Gastroesophageal sphincter (tissue), 4 donors: ENCODE data around the gene SGO2. TPM values are rescaled to one million over a fixed set of nuclear protein-coding genes. Genes with fewer than 3 reads are reported as not detected.

ENCODE experiments used
- ATAC-seq: fragments of 150-250 bp; one replicate; pipeline ENCODE4 v1.9.1; 2016; ENCODE audit warnings: mild to moderate bottlenecking, moderate library complexity
- H3K27ac ChIP-seq, 4 donors: fragments of 200-600 bp; sonication (generic) in 3 of 4; 1 replicate in 3 of 4; 2 replicates in 1 of 4; pipeline ENCODE4 v1.5.1; 2016 to 2019
- H3K27me3 ChIP-seq: fragments of 200-600 bp; sonication (generic); one replicate; pipeline ENCODE4 v1.5.1; 2019
- H3K36me3 ChIP-seq, 2 donors: fragments of 200-600 bp; sonication (generic); one replicate each; pipeline ENCODE4 v1.5.1; 2019; ENCODE audit warnings: control low read depth in 1 of 2
- H3K4me1 ChIP-seq, 3 donors: fragments of 200-600 bp; sonication (generic); 1 replicate in 2 of 3; 2 replicates in 1 of 3; pipeline ENCODE4 v1.5.1; 2016 to 2019; ENCODE audit warnings: control low read depth in 2 of 3
- H3K4me3 ChIP-seq, 2 donors: fragments of 200-600 bp; sonication (generic); one replicate each; pipeline ENCODE4 v1.5.1; 2019; ENCODE audit warnings: mild to moderate bottlenecking in 1 of 2, moderate library complexity in 1 of 2
- H3K9me3 ChIP-seq, 3 donors: fragments of 200-600 bp; sonication (generic); one replicate each; pipeline ENCODE4 v1.5.1; 2017 to 2019; ENCODE audit warnings: control low read depth in 2 of 3
- CTCF ChIP-seq, 4 experiments: fragments of 200-600 bp in 2 of 4; fragments of 450-650 bp in 2 of 4; sonication (generic) in 1 of 4; IDR thresholded peaks; one replicate each; pipeline ENCODE4 v1.5.1; 2017 to 2019; ENCODE audit warnings: antibody characterized with exemption in 4 of 4, mild to moderate bottlenecking in 2 of 4, moderate library complexity in 2 of 4
- EP300 ChIP-seq: sonication (generic); formaldehyde crosslinking; IDR thresholded peaks from one replicate; pipeline ENCODE4 v1.6.1; 2017; ENCODE audit warnings: antibody characterized with exemption, mild to moderate bottlenecking
- POLR2A ChIP-seq, 2 donors: fragments of 450-650 bp; IDR thresholded peaks; one replicate each; pipeline ENCODE4 v1.6.1; 2017; ENCODE audit warnings: antibody characterized with exemption in 2 of 2, mild to moderate bottlenecking in 2 of 2, moderate library complexity in 1 of 2
- POLR2AphosphoS5 ChIP-seq: sonication (generic); formaldehyde crosslinking; IDR thresholded peaks from one replicate; pipeline ENCODE4 v1.6.1; 2017; ENCODE audit warnings: antibody characterized with exemption
- WGBS, 2 donors: methylation state at CpG; one replicate each; pipeline ENCODE4 v1.1.5; 2018; ENCODE audit warnings: low coverage in 1 of 2; 5-methylcytosine and 5-hydroxymethylcytosine counted together
- total RNA-seq, 4 donors: library from RNA; depleted of rRNA; stranded (reverse); fragments of >200 nt; gene quantifications; one replicate each; pipeline ENCODE4 v1.1.0, GENCODE V29; 2016

Gene SGO2
- total RNA-seq, 4 donors from 2014 or later, result 0.62 to 1.8 (median 1.4) TPM

GRCh38 chr2:200496696-200497095, 29.3 kb upstream of the SGO2 start:
- WGBS, 2 donors, result 100% methylated on average over 1 of the region's 1 CpG
- peaks cover 6 to 72% of the 10 kb centered on the region in 2 donors for H3K36me3 ChIP-seq
- H3K4me1 ChIP-seq, result no peaks in the 10 kb centered on the region
- no peaks in the 10 kb centered on the region for H3K9me3 ChIP-seq
- no peak overlapping the region for H3K4me3 ChIP-seq
- no peaks in the 10 kb centered on the region for H3K27me3 ChIP-seq
- no peak for TF ChIP-seq POLR2A (IDR thresholded peaks at IDR 0.05)
- no peak for TF ChIP-seq POLR2AphosphoS5
- no peak for TF ChIP-seq EP300
- TF ChIP-seq CTCF (IDR thresholded peaks at IDR 0.05), result no peak
- ATAC-seq, result no peak
- no peak overlapping the region for H3K27ac ChIP-seq

DNA sequence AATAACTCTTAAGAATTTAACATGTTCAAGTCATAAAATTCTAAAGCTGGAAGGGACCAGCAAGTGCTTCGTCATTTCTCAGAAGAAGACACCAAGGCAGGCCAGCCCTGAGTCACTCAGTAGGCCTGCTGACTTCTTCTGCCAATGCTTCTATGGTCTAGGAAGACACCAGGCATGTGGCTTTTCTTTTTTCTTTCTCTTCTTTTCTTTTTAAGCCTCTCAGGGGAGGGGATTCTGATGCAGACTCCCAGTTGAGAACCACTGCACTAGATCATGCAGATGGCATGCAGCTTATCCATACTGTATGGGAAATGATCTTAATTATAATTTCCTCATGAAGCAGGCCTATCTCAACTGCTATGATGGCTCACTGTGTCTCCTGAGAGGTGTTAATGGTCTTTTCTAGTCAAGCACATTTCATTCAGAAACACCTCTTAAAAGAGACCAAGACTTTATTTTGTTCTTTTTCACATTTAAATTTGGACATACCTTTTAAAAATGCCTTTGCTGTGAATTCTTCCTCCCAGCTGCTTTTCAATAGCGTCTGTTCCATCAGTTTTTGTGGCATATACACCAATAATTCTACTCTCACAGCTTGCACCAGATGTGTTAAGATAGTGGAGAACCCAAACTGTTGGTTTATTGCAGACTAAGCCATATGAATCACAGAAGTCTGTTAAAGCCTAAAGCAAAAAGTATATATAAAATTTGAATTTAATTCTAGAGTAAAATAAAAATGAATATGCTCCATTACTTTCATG, 27.4 kb upstream of the SGO2 start:
- Histone ChIP-seq H3K9me3 (no peaks in the 10 kb centered on the region), H3K36me3 (peaks cover 5 to 70% of the 10 kb centered on the region in 2 donors), H3K27ac (no peak overlapping the region), H3K4me3 (no peak overlapping the region), H3K27me3 (no peaks in the 10 kb centered on the region), H3K4me1 (no peaks in the 10 kb centered on the region)
- TF ChIP-seq EP300, result no peak
- no peak for TF ChIP-seq POLR2AphosphoS5
- TF ChIP-seq CTCF (IDR thresholded peaks at IDR 0.05), result no peak
- no peak for TF ChIP-seq POLR2A (IDR thresholded peaks at IDR 0.05)
- ATAC-seq, result no peak
- WGBS, 2 donors, result 71 to 94% methylated on average over 2 of the region's 2 CpGs

GRCh38 chr2:200502196-200502595, 23.8 kb upstream of the SGO2 start:
- H3K27me3 ChIP-seq, result no peaks in the 10 kb centered on the region

DNA sequence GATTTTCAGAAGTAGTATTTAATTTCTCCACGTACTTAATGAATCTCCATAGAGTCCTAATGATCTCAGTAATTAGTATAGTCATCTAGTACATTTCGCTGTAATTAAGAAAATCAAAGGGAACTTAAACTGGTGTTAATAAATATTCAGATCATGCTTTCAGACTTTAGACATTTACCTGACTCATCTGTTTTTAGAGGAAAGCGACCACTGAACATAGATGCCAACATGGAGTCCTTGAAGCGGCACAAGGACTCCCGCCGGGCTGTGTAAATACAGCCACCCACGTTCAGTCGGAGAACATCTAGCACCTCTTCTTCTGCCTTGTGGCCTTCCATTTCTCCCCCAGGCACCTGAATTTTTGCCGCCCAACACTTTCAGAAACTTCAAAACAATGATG, 19.3 kb upstream of the SGO2 start:
- peaks cover 0 to 42% of the 10 kb centered on the region in 2 donors for H3K36me3 ChIP-seq
- 80 to 82% methylated on average over 7 to 8 of the region's 9 CpGs for WGBS, 2 donors
- H3K9me3 ChIP-seq, result no peaks in the 10 kb centered on the region
- H3K4me3 ChIP-seq, result no peak overlapping the region
- H3K4me1 ChIP-seq, result peaks cover 0 to 19% (median 0%) of the 10 kb centered on the region in 3 donors
- H3K27me3 ChIP-seq, result no peaks in the 10 kb centered on the region
- H3K27ac ChIP-seq, result no peak overlapping the region
- no peak for TF ChIP-seq POLR2AphosphoS5
- no peak for TF ChIP-seq CTCF (IDR thresholded peaks at IDR 0.05)
- no peak for TF ChIP-seq POLR2A (IDR thresholded peaks at IDR 0.05)
- TF ChIP-seq EP300, result no peak
- ATAC-seq, result no peak

More at GRCh38 chr2:200502196-200502595, 23.8 kb upstream of the SGO2 start:
- Histone ChIP-seq H3K4me1 (no peaks in the 10 kb centered on the region), H3K36me3 (peaks cover 3 to 60% of the 10 kb centered on the region in 2 donors), H3K9me3 (no peaks in the 10 kb centered on the region), H3K4me3 (no peak overlapping the region), H3K27ac (no peak overlapping the region)
- 92 to 94% methylated on average over 4 to 5 of the region's 5 CpGs for WGBS, 2 donors
- no peak for ATAC-seq
- TF ChIP-seq EP300 (no peak), POLR2AphosphoS5 (no peak), CTCF (IDR thresholded peaks at IDR 0.05) (no peak), POLR2A (IDR thresholded peaks at IDR 0.05) (no peak)

DNA sequence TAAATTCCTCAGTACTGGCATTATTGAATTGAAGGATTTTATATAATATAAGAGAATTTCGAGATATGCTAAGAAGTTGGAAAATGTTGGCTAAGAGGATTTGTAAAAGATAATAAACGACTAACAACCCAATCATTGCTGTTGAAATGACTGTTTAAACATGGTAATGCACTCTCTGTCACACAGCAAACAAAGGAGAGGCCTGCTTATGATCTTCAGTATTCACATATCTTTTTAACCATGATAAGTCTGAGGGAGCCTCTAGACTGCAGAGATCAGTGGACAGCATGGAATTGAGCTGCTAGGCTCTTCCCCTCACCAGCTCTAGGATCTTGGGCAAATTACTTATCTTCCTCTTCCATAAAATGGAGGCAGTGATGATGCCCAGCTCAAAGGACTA, 18.8 kb upstream of the SGO2 start:
- TF ChIP-seq POLR2A (IDR thresholded peaks at IDR 0.05), result no peak
- no peaks in the 10 kb centered on the region for H3K9me3 ChIP-seq
- peaks cover 4% of the 10 kb centered on the region for H3K27me3 ChIP-seq
- no peak for ATAC-seq
- no peak overlapping the region for H3K27ac ChIP-seq
- peaks cover 0 to 19% (median 0%) of the 10 kb centered on the region in 3 donors for H3K4me1 ChIP-seq
- H3K36me3 ChIP-seq, result peaks cover 0 to 40% of the 10 kb centered on the region in 2 donors
- 83 to 91% methylated on average over 2 of the region's 2 CpGs for WGBS, 2 donors
- no peak overlapping the region for H3K4me3 ChIP-seq
